ENCODE measurements around the gene ZGPAT. TPM values are rescaled to one million over a fixed set of nuclear protein-coding genes. Genes with fewer than 3 reads are reported as not detected.

The ZGPAT gene
- total RNA-seq, 1 donor from 2014 or later: 50.4 TPM

GRCh38 chr20:63741676-63742380, 34.0 kb downstream of the ZGPAT start:
- intact Hi-C loops (cut with micrococcal nuclease): no loop called here

GRCh38 chr20:63742381-63743024, 34.7 kb downstream of the ZGPAT start:
- intact Hi-C loops (cut with micrococcal nuclease): no loop called here

- intact Hi-C loops (cut with micrococcal nuclease): no loop called here
Measured at GRCh38 chr20:63743210-63743970, 35.6 kb downstream of the ZGPAT start.

- intact Hi-C loops (cut with micrococcal nuclease): no loop called here
Measured at GRCh38 chr20:63744158-63744557, 36.3 kb downstream of the ZGPAT start.

GRCh38 chr20:63744574-63745423, 37.0 kb downstream of the ZGPAT start:
- intact Hi-C loops (cut with micrococcal nuclease): no loop called here

- intact Hi-C loops (cut with micrococcal nuclease): no loop called here
Measured at GRCh38 chr20:63745424-63745805, 37.6 kb downstream of the ZGPAT start.

GRCh38 chr20:63745961-63746731, 38.3 kb downstream of the ZGPAT start:
- intact Hi-C loops (cut with micrococcal nuclease): no loop called here

GRCh38 chr20:63746751-63747315, 39.0 kb downstream of the ZGPAT start:
- intact Hi-C loops (cut with micrococcal nuclease): no loop called here

GRCh38 chr20:63747622-63748069, 39.8 kb downstream of the ZGPAT start:
- intact Hi-C loops (cut with micrococcal nuclease): no loop called here

GRCh38 chr20:63748070-63748933, 40.5 kb downstream of the ZGPAT start:
- intact Hi-C loops (cut with micrococcal nuclease): no loop called here

GRCh38 chr20:63748934-63749270, 41.1 kb downstream of the ZGPAT start:
- intact Hi-C loops (cut with micrococcal nuclease): no loop called here

GRCh38 chr20:63749597-63750508, 42.0 kb downstream of the ZGPAT start:
- intact Hi-C loops (cut with micrococcal nuclease): loop anchor here (2.0 kb wide), 2 partner anchors 19 to 43 kb away; partner anchors contain the start of gene ARFRP1

- intact Hi-C loops (cut with micrococcal nuclease): loop anchor here (1.0 to 2.0 kb wide), 3 partner anchors 11 to 44 kb away; partner anchors contain the start of gene ARFRP1
Measured at GRCh38 chr20:63750807-63751470, 43.1 kb downstream of the ZGPAT start.

GRCh38 chr20:63751471-63752271, 43.8 kb downstream of the ZGPAT start:
- intact Hi-C loops (cut with micrococcal nuclease): loop anchor here (1.0 to 2.0 kb wide), 3 partner anchors 11 to 45 kb away; partner anchors contain the start of gene ARFRP1

GRCh38 chr20:63752411-63753101, 44.7 kb downstream of the ZGPAT start:
- intact Hi-C loops (cut with micrococcal nuclease): no loop called here

GRCh38 chr20:63753381-63753780, 45.5 kb downstream of the ZGPAT start:
- intact Hi-C loops (cut with micrococcal nuclease): no loop called here
